ENCODE measurements around the gene KCNQ4.

Gene KCNQ4

GRCh38 chr1:40740039-40740996 is 43.3 kb upstream of the KCNQ4 start:
- in situ Hi-C loops (cut with MboI; ENCODE audit: low sequenced_read_pairs, unreplicated experiment) = no loop called here
- DNase-seq (ENCODE audit: low spot score) = no peak
- TF ChIP-seq CTCF (IDR thresholded peaks at IDR 0.05; ENCODE audit: borderline replicate concordance, control extremely low read depth, extremely low read depth, insufficient read depth, missing control alignments) = no peak

GRCh38 chr1:40740997-40741736 is 42.4 kb upstream of the KCNQ4 start:
- in situ Hi-C loops (cut with MboI; ENCODE audit: low sequenced_read_pairs, unreplicated experiment) = no loop called here

GRCh38 chr1:40742363-40743061 is 41.1 kb upstream of the KCNQ4 start:
- no peak for TF ChIP-seq CTCF (IDR thresholded peaks at IDR 0.05; ENCODE audit: borderline replicate concordance, control extremely low read depth, extremely low read depth, insufficient read depth, missing control alignments)
- no peak for DNase-seq (ENCODE audit: low spot score)
- in situ Hi-C loops (cut with MboI; ENCODE audit: low sequenced_read_pairs, unreplicated experiment) = no loop called here

More at GRCh38 chr1:40740997-40741736, 42.4 kb upstream of the KCNQ4 start:
- no peak for TF ChIP-seq CTCF (IDR thresholded peaks at IDR 0.05; ENCODE audit: borderline replicate concordance, control extremely low read depth, extremely low read depth, insufficient read depth, missing control alignments)
- DNase-seq (ENCODE audit: low spot score) = no peak

GRCh38 chr1:40743452-40743851 is 40.1 kb upstream of the KCNQ4 start:
- no peak for DNase-seq (ENCODE audit: low spot score)
- in situ Hi-C loops (cut with MboI; ENCODE audit: low sequenced_read_pairs, unreplicated experiment) = no loop called here
- TF ChIP-seq CTCF (IDR thresholded peaks at IDR 0.05; ENCODE audit: borderline replicate concordance, control extremely low read depth, extremely low read depth, insufficient read depth, missing control alignments) = no peak

GRCh38 chr1:40743860-40744259 is 39.7 kb upstream of the KCNQ4 start:
- in situ Hi-C loops (cut with MboI; ENCODE audit: low sequenced_read_pairs, unreplicated experiment) = no loop called here
- no peak for DNase-seq (ENCODE audit: low spot score)
- TF ChIP-seq CTCF (IDR thresholded peaks at IDR 0.05; ENCODE audit: borderline replicate concordance, control extremely low read depth, extremely low read depth, insufficient read depth, missing control alignments) = no peak

- no peak for TF ChIP-seq CTCF (IDR thresholded peaks at IDR 0.05; ENCODE audit: borderline replicate concordance, control extremely low read depth, extremely low read depth, insufficient read depth, missing control alignments)
- in situ Hi-C loops (cut with MboI; ENCODE audit: low sequenced_read_pairs, unreplicated experiment) = no loop called here
- DNase-seq (ENCODE audit: low spot score) = no peak
These were observed 38.4 kb upstream of the KCNQ4 start for GRCh38 chr1:40745176-40745575.

Measured in GM13976 (cell line).